Activated CD4-positive, CD25-positive, alpha-beta regulatory T cell (primary cell): ENCODE data around the gene DYNLRB1.
A peak's percentile ranks its signal among the peaks of the same experiment; 100 is the strongest.
"Not testable (repeated sequence)": the region's sequence is repeated elsewhere in the genome, so short reads cannot be mapped to it uniquely, and the experiment has no call there.

Experiments
- DNase-seq, 4 experiments: peaks; one replicate each; lab custom pipeline; 2025; lab: John Stamatoyannopoulos, UW

DYNLRB1 gene

GRCh38 chr20:34512266-34512954 lies 3.8 kb upstream of the DYNLRB1 start:
- no peak for DNase-seq

DNA sequence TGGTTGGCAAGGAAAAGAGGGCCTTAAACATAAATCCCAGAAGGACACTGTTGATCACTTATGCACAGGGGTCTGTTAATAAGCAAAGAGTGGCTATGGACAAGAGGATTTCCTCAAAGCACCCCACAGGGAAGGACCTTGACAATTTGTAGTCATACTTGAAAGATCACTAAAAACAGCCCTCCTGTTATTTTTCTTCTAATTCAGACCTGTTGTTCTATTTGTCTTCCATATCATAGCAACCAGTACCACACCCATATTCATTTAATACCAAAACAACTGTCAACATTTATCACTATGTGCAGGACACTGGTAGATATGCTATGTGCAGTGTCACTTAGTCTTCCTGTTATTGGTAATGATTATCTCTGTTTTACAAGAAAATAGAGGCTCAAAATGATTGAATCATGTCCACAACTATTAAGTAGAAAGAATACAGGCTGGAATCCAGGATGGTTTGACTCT lies 3.2 kb upstream of the DYNLRB1 start:
- DNase-seq, result no peak

- DNase-seq, result not testable (repeated sequence)
Measured at GRCh38 chr20:34514034-34514433, 2.2 kb upstream of the DYNLRB1 start.

DNA sequence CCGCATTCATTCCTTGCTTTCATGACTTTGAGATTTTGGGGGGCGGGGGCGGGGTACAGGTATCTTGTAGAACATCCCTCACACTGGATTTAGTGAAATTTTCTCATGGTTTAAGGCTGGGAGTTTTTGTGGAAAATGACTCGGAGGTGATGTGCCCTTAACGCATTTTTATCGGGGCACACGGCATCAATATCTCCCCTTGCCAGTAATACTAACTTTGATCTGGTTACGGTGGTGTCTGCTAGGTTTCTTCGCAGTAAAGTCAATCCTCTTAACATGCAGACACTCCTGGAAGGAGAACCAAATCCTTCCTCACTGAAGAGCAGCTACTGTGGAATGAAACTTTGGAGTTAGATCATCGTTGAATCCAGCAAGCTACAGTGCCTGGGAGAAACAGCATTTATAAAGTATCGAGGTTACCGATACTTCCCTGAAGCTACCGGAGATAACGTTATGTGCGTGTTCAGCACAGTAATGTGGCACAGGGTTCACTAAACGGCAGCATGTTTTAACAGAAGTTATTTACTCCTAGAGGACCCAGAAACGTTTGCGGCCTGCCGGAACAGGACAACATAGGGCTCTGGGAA lies 1.2 kb upstream of the DYNLRB1 start:
- DNase-seq, result no peak

GRCh38 chr20:34515484-34516246 lies 557 bp upstream of the DYNLRB1 start:
- peak; percentile 20 to 58 (median 48) for DNase-seq

DNA sequence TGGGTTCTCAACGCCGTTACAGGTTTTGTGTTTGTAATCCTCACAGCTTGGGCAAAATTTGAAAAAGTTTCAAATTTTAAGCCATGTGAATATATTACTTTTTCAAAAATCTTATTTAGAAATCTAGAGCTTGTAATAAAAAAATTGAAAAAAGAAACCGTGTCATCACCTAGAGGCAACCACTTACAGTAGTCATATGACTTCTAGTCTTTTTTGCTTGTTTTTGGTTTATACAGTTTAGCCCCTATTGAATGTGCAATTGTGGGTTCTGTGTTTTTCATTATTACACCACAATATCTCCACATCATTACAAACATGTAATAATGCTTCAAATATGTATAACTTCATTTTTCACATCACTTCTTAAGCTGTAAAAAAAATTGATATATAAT lies 888 bp downstream of the DYNLRB1 start:
- DNase-seq, result no peak

- DNase-seq, result not testable (repeated sequence)
Measured at GRCh38 chr20:34518863-34519262, 2.6 kb downstream of the DYNLRB1 start.

GRCh38 chr20:34519841-34520240 lies 3.6 kb downstream of the DYNLRB1 start:
- DNase-seq, result not testable (repeated sequence)

DNA sequence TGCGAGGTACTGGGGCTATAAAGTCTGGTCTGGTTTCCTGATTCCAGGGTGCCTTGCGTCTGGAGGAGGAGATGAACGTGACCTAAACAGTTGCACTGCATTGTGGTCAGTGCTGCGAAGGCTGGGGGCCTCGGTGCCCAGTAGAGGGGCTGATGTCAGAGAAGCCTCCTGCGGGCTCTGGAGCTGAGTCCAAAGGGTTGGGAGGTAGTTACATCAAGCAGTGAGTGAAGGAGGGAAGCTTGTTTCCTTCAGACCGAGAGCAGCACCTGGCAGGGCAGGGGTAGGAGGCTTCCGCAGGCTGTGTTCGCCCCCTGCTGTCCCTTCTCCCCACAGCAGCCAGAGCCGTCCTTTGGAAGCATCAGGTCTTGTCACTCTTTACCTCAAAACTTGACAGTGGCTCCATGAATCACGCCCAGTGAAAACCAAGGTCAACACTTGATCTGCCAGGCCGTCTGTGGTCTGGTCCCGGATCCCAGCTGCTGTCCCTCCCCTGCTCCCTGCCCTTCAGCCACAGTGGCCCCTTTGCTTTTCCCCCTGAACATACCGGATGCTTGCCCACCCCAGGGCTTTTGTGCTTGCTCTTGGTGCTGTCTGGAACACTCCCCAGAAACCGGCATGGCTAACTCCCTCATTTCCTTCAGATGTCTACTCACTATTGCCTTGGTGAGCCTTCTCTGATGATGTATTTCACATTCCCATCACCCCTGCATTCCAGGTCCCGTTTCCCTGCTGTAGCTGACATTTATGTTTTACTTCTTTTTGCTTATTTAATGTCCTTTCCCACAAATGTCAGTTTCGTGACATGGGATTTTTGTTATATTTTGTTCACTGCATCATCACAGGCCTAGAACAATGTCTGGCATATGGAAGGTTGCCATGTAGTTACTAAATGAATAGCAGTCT lies 7.0 kb downstream of the DYNLRB1 start:
- peak in 3 of 4 experiments; percentile 7 to 31 (median 23) for DNase-seq

DNA sequence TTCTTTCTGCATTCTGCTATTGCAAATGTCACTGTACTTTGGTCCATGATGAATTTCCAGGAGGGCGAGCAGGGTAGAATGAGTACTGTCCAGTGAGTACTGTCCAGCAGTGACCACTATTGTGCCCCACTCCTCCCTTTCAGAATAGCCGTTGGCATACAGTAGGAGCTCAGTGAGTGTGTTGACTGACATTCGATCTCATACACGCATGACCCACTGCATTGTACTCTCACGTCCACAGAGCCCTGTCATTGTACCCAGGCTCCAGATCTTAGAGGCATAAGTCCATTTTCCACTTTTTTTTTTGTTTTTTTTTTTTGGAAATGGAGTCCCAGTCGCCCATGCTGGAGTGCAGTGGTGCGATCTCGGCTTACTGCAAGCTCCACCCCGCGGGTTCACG lies 8.2 kb downstream of the DYNLRB1 start:
- no peak for DNase-seq

GRCh38 chr20:34525342-34525708 lies 9.1 kb downstream of the DYNLRB1 start:
- DNase-seq, result no peak

- no peak for DNase-seq
Measured at GRCh38 chr20:34525709-34526416, 9.6 kb downstream of the DYNLRB1 start.

DNA sequence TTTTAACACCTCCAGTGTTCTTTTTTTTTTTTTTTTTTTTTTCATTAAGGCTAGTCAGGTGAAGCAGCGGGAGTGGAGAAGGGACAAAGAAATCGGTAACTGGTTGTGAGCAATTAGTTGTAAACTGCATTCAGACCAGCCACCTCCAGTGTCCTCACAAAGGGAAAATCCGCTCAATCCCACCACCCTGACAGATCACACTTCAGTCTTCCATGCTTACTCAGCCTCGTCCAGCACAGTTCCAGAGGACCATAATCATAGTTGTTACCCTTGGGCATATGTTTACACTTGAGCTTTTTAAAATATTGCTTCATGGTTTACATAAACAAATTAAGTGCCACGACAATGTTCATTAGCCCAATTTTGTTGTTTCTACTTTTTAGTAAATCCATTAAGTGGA lies 10.2 kb downstream of the DYNLRB1 start:
- DNase-seq, result no peak

DNA sequence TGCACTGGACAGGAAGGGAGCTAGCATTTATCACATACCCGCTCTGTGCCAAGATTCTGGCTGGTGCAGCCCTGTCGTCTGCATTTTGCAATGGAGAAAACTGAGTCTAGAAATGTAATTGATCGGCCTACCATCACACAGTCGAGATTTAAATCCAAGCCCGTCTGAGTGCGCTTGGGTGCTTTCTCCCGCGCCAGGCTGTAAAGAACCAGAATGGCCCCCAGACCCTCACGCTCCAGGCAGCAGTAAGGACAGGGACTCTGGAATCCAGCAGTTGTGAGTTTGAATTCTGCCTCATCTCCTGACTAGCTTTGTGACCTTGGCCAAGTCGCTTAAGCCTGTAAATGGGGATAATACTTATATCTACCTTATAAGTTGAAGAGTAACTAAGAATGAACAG lies 10.8 kb downstream of the DYNLRB1 start:
- no peak for DNase-seq

- no peak for DNase-seq
Measured at GRCh38 chr20:34528921-34529297, 12.7 kb downstream of the DYNLRB1 start.

GRCh38 chr20:34529742-34530141 lies 13.5 kb downstream of the DYNLRB1 start:
- no peak for DNase-seq

- no peak for DNase-seq
Measured at GRCh38 chr20:34530342-34530741, 14.1 kb downstream of the DYNLRB1 start.

GRCh38 chr20:34531608-34532265 lies 15.5 kb downstream of the DYNLRB1 start:
- no peak for DNase-seq

DNA sequence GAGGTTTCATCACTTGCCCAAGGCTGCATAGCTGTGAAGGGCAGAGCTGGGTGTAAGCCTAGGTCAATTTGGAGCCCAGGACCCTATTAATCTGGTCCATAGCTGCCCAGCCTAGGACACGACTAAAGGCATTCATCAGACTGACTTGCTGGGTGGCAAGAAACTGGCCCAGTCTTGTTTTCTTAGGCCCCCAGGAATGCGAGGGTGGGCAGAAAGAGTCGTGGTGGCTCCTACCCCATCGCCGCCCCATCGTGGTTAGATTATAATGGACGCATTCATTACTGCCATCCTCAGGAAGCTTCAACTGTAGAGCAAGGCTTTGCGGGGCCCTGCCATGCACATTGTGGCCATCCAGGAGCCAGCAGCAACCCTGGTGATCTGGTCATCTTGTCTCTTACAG lies 16.1 kb downstream of the DYNLRB1 start:
- no peak for DNase-seq

DNA sequence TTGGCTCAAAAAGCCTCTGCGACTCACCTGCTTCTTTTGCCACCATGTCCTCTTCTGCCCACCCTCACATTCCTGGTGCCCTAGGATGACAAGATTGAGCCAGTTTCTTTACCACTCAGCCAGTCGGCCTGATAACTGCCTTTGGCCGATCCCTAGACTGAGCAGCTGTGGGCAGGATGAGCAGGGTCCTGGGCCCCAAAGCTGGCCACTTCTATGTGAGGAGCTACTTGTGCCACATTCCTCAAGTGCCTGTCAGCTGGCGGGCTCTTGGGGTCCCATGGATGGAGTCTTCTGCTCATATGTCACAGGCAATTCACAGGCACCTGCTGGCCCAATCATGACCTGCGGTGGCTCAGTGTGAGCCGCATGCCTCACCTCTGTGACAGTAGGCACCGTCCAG lies 16.5 kb downstream of the DYNLRB1 start:
- no peak for DNase-seq
